Upper lobe of left lung (tissue), 4 donors: ENCODE results near the gene THBS1.

Source experiments
- CTCF ChIP-seq, 6 experiments: fragments of 450-650 bp in 4 of 6; fragments of 200-600 bp in 2 of 6; sonication (generic) in 2 of 6; IDR thresholded peaks; one replicate each; pipeline ENCODE4 v1.5.1; 2016 to 2019; ENCODE audit warnings: antibody characterized with exemption in 6 of 6
- EP300 ChIP-seq, 4 donors: sonication (generic); formaldehyde crosslinking; IDR thresholded peaks; one replicate each; pipeline ENCODE4 v1.5.1; 2017; ENCODE audit warnings: antibody characterized with exemption in 4 of 4, control low read depth in 2 of 4
- POLR2A ChIP-seq, 4 donors: fragments of 450-650 bp; IDR thresholded peaks; one replicate each; pipeline ENCODE4 v1.5.1; 2016 to 2017; ENCODE audit warnings: antibody characterized with exemption in 4 of 4, mild to moderate bottlenecking in 2 of 4
- POLR2AphosphoS5 ChIP-seq, 2 donors: sonication (generic); formaldehyde crosslinking; IDR thresholded peaks; one replicate each; pipeline ENCODE4 v1.5.1; 2017; ENCODE audit warnings: antibody characterized with exemption in 2 of 2

- TF ChIP-seq POLR2A (IDR thresholded peaks at IDR 0.05), result no peak
- TF ChIP-seq POLR2AphosphoS5 (IDR thresholded peaks at IDR 0.05), result no peak
- no peak for TF ChIP-seq CTCF (IDR thresholded peaks at IDR 0.05)
- TF ChIP-seq EP300 (IDR thresholded peaks at IDR 0.05), result no peak
Observed at GRCh38 chr15:39599871-39600270, 19.0 kb downstream of the THBS1 start.
